K562 (cell line): Measurements from ENCODE around the gene IGF2R. TPM values are rescaled to one million over a fixed set of nuclear protein-coding genes. Genes with fewer than 3 reads are reported as not detected.

Experiments used
- CREM ChIP-seq: IDR thresholded peaks from 2 replicates; pipeline ENCODE4 v1.6.1; 2014; ENCODE audit warnings: antibody characterized with exemption, low read depth
- FOXK1 ChIP-seq: sonication (generic); formaldehyde crosslinking; IDR thresholded peaks from 2 replicates; pipeline ENCODE4 v1.8.0; 2022; ENCODE audit warnings: missing genetic modification reagents, mild to moderate bottlenecking, borderline replicate concordance
- HDAC2 ChIP-seq: fragments of 450-650 bp; IDR thresholded peaks from 2 replicates; pipeline ENCODE4 v1.6.1; 2016; ENCODE audit warnings: mild to moderate bottlenecking
- IRF1 ChIP-seq: sonication (generic); formaldehyde crosslinking; IDR thresholded peaks from 2 replicates; pipeline ENCODE4 v1.8.0; 2022; ENCODE audit warnings: missing genetic modification reagents, mild to moderate bottlenecking, borderline replicate concordance
- KAT2B ChIP-seq: IDR thresholded peaks from one replicate; pipeline ENCODE4 v1.6.1; 2012; ENCODE audit warnings: low read depth, mild to moderate bottlenecking, control low read depth, inconsistent platforms, low read length, moderate library complexity
- LCOR ChIP-seq: sonication (generic); formaldehyde crosslinking; IDR thresholded peaks from 2 replicates; pipeline ENCODE4 v1.8.0; 2022; ENCODE audit warnings: mild to moderate bottlenecking, missing genetic modification reagents
- RBM25 ChIP-seq: fragments of 200-400 bp; formaldehyde crosslinking; IDR thresholded peaks from 2 replicates; pipeline ENCODE4 v1.6.1; 2018; ENCODE audit warnings: low read length, low read depth, moderate library complexity; ENCODE audit not compliant: severe bottlenecking
- TCF3 ChIP-seq: sonication (generic); formaldehyde crosslinking; IDR thresholded peaks from 2 replicates; pipeline ENCODE4 v1.4.0; 2020; ENCODE audit warnings: mild to moderate bottlenecking, missing genetic modification reagents
- ZFP30 ChIP-seq: fragments of 250-450 bp; sonication (Bioruptor Pico); IDR thresholded peaks from 2 replicates; pipeline ENCODE4 v1.8.0; 2022; ENCODE audit warnings: moderate library complexity, mild to moderate bottlenecking, inconsistent platforms, borderline replicate concordance
- ZNF121 ChIP-seq: sonication (generic); formaldehyde crosslinking; conservative IDR thresholded peaks from 2 replicates; pipeline ENCODE4 v1.8.0; 2022; ENCODE audit warnings: missing genetic modification reagents
- ZNF785 ChIP-seq: fragments of 250-450 bp; sonication (Bioruptor Pico); IDR thresholded peaks from 2 replicates; pipeline ENCODE4 v1.4.0; 2020; ENCODE audit warnings: mild to moderate bottlenecking
- polyA plus RNA-seq, 8 experiments: library from polyadenylated mRNA; depleted of rRNA in 4 of 8; stranded (reverse) in 5 of 8; unstranded in 3 of 8; fragments of >200 nt; fragmentation: Nextera tagmentation in 2 of 8; fragmentation: Illumina TruSeq in 1 of 8; extraction: Ambion mirVana in 2 of 8; extraction: Trizol in 1 of 8; gene quantifications; 2 replicates each; pipeline versions ENCODE4 v1.2.1 to v1.2.3, GENCODE V29; 2011 to 2014; ENCODE audit warnings: inconsistent platforms in 1 of 8, missing spikeins in 1 of 8
- total RNA-seq, 7 experiments: library from RNA; depleted of rRNA in 6 of 7; stranded (reverse); fragments of >200 nt in 6 of 7; fragmentation: Illumina TruSeq in 2 of 7; extraction: Trizol in 2 of 7; gene quantifications; 2 replicates each; pipeline versions ENCODE4 v1.2.1 to v1.2.3, GENCODE V29; 2011 to 2021; ENCODE audit warnings: low replicate concordance in 1 of 7
- TF ChIP-seq, protein P1 (sequence below): fragments of 450-650 bp; formaldehyde crosslinking; IDR thresholded peaks from 2 replicates; pipeline ENCODE4 v1.4.0; 2022; ENCODE audit warnings: missing genetic modification characterization
- TF ChIP-seq, protein P2 (sequence below): fragments of 250-450 bp; sonication (Bioruptor Pico); IDR thresholded peaks from 2 replicates; pipeline ENCODE4 v1.5.0; 2021; ENCODE audit warnings: mild to moderate bottlenecking, moderate library complexity
- TF ChIP-seq, protein P3 (sequence below), 2 experiments: fragments of 450-650 bp in 1 of 2; sonication (generic) in 1 of 2; formaldehyde crosslinking in 1 of 2; IDR thresholded peaks; 2 replicates each; pipeline versions ENCODE4 v1.7.1 to v1.9.0; 2016 to 2022; ENCODE audit warnings: inconsistent platforms in 1 of 2, mild to moderate bottlenecking in 1 of 2, missing genetic modification reagents in 1 of 2

Gene IGF2R
- total and polyA plus RNA-seq, 9 of the 15 experiments (the other 6 are each of a cell fraction or from before 2014, with no cell fraction given): 3.5 to 92.3 (median 34.5) TPM

DNA sequence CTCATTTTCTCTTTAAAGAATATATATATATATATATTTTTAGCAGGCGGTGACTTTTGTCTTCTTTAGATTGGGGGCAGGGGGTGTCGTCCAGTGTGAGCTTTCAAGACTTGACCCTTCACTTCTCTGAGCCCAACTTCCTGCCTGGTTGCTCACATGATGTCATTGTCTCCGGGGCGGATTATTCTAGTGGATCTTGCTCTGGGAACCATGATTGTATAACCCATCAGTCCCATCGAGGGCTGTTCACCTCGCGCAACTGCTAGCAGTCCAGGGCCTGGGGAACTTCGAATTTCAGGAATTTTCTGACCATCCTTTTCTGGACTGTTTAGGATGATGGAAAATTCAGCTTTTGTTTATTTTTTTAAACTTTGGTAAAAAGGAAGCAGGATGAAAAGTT, 1.0 kb downstream of the IGF2R start (continued):
- TF ChIP-seq ZNF785 (CRISPR knock-in tag): no peak
- TF ChIP-seq TCF3 (CRISPR knock-in tag): no peak
- TF ChIP-seq FOXK1 (CRISPR knock-in tag): no peak
- TF ChIP-seq LCOR: no peak
- peak; percentile 72 for TF ChIP-seq CREM
- TF ChIP-seq, protein P1, sequence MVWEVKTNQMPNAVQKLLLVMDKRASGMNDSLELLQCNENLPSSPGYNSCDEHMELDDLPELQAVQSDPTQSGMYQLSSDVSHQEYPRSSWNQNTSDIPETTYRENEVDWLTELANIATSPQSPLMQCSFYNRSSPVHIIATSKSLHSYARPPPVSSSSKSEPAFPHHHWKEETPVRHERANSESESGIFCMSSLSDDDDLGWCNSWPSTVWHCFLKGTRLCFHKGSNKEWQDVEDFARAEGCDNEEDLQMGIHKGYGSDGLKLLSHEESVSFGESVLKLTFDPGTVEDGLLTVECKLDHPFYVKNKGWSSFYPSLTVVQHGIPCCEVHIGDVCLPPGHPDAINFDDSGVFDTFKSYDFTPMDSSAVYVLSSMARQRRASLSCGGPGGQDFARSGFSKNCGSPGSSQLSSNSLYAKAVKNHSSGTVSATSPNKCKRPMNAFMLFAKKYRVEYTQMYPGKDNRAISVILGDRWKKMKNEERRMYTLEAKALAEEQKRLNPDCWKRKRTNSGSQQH (CRISPR knock-in tag): no peak
- TF ChIP-seq, protein P2, sequence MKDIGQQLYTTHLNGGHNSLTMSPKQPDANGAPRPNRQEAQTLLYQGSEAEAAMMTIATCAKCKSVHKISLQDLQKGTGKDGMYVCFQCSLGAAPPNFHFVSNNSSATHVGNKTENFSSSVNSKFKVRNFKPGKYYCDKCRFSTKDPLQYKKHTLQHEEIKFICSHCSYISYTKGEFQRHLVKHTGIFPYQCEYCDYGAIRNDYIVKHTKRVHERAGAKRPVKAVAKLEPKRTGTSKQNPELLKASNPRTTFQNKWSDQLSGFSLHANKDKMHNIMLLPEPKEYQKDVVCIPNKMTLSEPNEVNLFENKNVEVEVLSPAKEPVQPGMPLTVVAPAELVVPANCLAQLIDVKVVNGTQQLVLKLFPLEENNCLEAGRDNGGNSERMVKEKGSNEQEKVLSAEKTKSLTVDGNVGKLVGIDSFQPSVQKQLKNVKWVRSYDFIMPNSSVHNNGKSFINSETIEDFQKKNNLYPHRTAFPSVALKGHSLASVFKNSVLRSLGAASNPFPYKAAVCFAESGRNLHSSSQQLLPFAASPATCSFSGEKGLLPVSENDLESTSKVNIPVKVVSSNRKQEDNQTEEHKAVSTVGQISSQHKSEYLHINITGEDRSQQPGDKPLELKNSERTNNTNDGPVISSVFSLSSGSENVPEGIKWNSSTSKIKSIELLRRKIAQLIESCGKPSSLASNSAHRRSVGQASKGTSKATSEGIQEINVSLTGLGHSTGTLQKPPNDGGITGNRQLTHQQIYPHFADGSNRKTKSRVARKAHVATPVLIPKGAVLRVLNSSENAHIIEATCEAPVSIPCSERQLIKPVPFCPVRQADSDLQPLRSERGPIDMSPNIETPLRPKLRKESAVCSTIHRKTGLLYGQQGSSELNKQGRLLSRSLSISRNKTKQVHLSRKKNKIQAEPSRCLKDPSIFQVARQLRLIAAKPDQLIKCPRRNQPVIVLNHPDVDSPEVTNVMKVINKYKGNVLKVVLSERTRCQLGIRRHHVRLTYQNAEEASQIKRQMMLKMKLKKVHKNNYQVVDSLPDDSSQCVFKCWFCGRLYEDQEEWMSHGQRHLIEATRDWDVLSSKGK: no peak
- TF ChIP-seq, protein P3, sequence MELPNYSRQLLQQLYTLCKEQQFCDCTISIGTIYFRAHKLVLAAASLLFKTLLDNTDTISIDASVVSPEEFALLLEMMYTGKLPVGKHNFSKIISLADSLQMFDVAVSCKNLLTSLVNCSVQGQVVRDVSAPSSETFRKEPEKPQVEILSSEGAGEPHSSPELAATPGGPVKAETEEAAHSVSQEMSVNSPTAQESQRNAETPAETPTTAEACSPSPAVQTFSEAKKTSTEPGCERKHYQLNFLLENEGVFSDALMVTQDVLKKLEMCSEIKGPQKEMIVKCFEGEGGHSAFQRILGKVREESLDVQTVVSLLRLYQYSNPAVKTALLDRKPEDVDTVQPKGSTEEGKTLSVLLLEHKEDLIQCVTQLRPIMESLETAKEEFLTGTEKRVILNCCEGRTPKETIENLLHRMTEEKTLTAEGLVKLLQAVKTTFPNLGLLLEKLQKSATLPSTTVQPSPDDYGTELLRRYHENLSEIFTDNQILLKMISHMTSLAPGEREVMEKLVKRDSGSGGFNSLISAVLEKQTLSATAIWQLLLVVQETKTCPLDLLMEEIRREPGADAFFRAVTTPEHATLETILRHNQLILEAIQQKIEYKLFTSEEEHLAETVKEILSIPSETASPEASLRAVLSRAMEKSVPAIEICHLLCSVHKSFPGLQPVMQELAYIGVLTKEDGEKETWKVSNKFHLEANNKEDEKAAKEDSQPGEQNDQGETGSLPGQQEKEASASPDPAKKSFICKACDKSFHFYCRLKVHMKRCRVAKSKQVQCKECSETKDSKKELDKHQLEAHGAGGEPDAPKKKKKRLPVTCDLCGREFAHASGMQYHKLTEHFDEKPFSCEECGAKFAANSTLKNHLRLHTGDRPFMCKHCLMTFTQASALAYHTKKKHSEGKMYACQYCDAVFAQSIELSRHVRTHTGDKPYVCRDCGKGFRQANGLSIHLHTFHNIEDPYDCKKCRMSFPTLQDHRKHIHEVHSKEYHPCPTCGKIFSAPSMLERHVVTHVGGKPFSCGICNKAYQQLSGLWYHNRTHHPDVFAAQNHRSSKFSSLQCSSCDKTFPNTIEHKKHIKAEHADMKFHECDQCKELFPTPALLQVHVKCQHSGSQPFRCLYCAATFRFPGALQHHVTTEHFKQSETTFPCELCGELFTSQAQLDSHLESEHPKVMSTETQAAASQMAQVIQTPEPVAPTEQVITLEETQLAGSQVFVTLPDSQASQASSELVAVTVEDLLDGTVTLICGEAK (IDR thresholded peaks at IDR 0.05): no peak; the same call in 1 of the 2 replicates
- TF ChIP-seq, protein P3 (CRISPR knock-in tag; IDR thresholded peaks at IDR 0.05): no peak
- TF ChIP-seq RBM25: no peak
- no peak for TF ChIP-seq ZNF121
- no peak for TF ChIP-seq HDAC2
- TF ChIP-seq IRF1 (CRISPR knock-in tag): no peak
- TF ChIP-seq ZFP30: no peak
- TF ChIP-seq KAT2B: no peak
